ENCODE measurements around the gene MRPS15. TPM values are rescaled to one million over a fixed set of nuclear protein-coding genes. Genes with fewer than 3 reads are reported as not detected.

MRPS15 gene
- total RNA-seq = 59.6 and 64.6 TPM in 2 replicates

DNA sequence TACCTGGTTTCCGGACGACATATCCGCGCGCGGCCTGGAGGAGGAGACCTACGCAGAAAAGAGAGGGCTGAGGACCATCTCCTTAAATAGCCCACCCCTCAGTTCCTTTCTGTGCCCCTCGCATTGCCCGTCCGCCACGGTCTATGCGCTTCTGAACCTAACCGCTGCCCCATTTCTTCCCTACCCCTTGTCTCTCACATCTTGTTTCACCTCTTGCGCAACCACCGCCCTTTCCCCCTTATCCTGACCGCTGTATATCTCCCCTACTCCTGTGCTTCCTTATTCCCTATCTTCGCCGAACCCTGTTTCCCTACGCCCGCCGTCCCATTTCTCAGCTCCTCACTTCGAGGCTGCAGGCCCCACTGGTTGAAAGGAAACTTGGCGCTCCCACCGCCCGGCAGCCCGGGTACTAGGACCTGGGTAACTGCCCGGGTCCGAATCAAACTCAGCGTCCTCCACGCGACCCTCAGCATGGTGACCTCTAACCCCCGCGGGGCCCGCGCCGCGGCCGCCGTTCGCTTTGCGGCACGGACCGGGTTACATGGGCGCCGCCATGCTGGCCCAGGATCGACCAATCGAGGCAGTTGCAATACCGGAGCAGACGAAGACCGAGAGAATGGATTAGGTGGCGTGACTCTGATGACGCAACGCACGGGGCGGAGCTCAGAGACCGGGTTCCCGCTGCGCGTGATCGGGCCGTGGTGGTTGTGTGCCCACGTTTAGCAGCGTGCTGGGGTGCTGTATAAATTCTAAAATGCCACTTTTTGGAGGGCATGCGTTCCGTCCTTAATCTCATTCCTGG, at the start of gene MRPS15:
Gene MRPS15, minus strand, starts transcription at position 582 of the 802 bp plus-strand sequence. Its CDS starts 109 bp downstream, at position 473.

DNA sequence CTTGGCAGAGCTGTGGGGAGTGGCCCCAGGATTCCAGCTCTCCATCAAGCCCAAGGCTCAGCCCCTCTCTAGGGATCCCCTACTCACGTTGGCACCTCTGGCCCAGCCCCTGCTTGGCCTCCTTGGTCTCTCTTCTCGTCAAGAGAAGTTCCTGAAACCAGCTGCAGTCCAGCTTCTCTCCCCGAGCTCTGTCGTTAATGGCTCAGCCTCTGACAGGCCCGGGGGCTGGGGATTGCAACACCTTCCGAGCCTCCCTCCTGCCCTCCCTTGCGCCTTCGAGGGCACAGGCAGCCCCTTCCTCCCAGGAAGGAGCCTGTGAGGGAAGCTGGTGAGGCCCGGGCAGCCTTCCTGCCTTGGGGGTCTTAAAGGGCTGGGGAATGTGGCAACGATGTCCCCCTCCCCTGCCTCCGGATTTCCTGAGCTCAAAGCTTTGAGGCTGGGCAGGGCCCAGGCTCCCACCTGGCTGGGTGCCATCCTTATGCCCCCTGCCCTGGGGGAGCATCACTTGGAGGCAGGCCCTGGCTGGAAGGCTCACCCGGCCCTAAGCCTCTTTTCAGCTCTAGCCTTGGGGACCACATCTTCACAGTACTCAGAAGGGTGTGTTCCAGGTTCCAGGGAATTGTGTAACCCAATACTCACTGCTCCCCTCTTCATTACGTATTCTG, 18.7 kb upstream of the MRPS15 start, which contains the start of gene CSF3R:
Gene CSF3R, minus strand, starts transcription at position 190 of the 665 bp plus-strand sequence. CDS start 3,417 bp downstream, outside the sequence.

DNA sequence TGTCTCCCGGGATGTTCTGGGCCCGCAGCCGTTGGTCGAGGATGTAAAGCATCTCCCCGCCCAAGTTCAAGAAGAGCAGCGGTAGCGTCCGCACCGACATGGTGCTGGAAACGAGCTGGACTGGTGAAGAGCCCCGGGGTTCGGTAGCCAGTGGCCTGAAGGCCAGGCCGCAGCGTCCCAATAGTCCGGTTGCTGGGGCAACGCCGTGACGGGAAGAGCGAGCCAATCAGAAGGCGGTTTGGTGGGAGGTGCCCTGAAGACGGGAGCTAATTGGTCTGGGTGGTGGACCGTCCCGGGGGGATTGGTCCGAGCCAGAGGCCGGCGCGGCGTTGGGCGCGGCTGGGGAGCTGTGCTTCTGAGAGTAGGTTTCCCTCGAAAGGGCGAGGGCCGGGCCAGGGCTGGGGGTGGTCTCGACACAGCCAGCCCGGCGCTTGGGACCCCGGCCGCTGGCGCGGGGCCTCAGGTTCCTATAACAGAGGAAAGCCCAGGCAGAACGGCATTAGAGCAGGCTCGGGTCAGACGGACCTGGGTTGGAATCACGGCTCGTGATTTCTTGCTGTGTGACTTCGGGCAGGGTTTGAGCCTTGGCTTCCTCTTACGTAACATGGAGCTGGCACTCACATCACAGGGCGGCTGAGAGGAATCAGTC, 13.8 kb downstream of the MRPS15 start, which contains the start of gene OSCP1:
Gene OSCP1, minus strand, starts transcription at position 182 of the 649 bp plus-strand sequence. Its CDS starts 82 bp downstream, at position 100.

Small RNA genes within 50 kb of the gene (small RNA-seq; reads per million reads assigned to genes)
- 1.6 reads per million, percentile 61 among the genes with 10 or more reads in this experiment for gene SNORA63C (ENCODE audit: low replicate concordance)

Other genes starting within 250 kb of the MRPS15 start
- 74.8 and 130 TPM in 2 replicates for gene THRAP3, start 239.9 kb downstream of the MRPS15 start, total RNA-seq
- 2.2 and 4.7 TPM in 2 replicates for gene SH3D21, start 158.0 kb downstream of the MRPS15 start, total RNA-seq
- gene EVA1B, start 140.7 kb downstream of the MRPS15 start, total RNA-seq = 175 and 366 TPM in 2 replicates
- 17.7 and 23.5 TPM in 2 replicates for gene STK40, start 78.5 kb downstream of the MRPS15 start, total RNA-seq
- gene LSM10, start 66.5 kb downstream of the MRPS15 start, total RNA-seq = 5.7 and 15.7 TPM in 2 replicates
- gene OSCP1, start 13.9 kb downstream of the MRPS15 start, total RNA-seq = 8.0 and 8.3 TPM in 2 replicates
- gene CSF3R, start 18.5 kb upstream of the MRPS15 start, total RNA-seq = 0.14 TPM in 1 of 2 replicates, not detected in the other